Measurements from ENCODE around the gene SLC24A2.

DNA sequence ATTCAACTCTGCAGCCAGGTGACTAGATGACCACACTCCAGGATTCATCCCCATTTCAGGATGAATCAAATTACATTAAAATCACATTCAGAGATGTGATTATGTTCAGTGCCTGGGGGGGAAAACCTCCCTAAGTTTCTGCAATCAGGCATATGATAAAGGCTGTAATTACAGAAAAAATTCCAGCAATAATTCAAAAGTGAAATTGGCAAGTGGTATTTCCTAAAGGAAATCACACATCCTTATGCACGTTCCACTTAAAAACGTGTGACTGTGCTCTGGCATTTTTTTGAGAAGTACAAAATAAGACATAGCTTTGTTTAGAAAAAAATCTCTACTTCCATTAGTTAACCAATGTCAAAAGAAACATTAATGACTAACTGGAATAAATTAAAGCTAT is 5.3 kb downstream of the SLC24A2 start:
- TF ChIP-seq YY1 (IDR thresholded peaks at IDR 0.05; ENCODE audit: insufficient read depth, insufficient read length): no peak
- TF ChIP-seq ZNF274 (IDR thresholded peaks at IDR 0.05; ENCODE audit: low read depth, low read length): no peak
